GM12801 (cell line): ENCODE results near the gene MED26.

Experiments
- TF ChIP-seq, protein P1 (sequence below): IDR thresholded peaks from one replicate; pipeline ENCODE4 v1.5.1; 2011; ENCODE audit warnings: control low read depth; ENCODE audit not compliant: insufficient read length; ENCODE audit errors: extremely low read depth

MED26 gene

DNA sequence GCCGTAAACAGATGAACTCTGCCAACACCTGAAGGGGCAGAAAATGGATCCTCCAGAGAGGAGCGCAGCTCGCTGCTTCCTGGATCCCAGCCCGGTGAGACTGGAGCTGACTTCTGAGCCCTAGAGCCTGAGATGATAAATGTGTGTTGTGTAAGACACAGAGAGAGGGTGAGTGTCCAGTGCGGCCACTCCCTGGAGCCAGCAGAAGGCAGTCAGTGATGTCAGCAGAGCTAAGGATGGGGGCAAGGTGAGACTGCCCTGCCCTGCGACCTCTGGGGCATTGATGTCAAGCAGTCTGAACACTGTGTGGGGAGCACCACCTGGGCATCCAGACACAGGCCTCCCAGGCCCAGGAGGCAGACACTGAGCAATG is 46.0 kb downstream of the MED26 start:
- TF ChIP-seq, protein P1, sequence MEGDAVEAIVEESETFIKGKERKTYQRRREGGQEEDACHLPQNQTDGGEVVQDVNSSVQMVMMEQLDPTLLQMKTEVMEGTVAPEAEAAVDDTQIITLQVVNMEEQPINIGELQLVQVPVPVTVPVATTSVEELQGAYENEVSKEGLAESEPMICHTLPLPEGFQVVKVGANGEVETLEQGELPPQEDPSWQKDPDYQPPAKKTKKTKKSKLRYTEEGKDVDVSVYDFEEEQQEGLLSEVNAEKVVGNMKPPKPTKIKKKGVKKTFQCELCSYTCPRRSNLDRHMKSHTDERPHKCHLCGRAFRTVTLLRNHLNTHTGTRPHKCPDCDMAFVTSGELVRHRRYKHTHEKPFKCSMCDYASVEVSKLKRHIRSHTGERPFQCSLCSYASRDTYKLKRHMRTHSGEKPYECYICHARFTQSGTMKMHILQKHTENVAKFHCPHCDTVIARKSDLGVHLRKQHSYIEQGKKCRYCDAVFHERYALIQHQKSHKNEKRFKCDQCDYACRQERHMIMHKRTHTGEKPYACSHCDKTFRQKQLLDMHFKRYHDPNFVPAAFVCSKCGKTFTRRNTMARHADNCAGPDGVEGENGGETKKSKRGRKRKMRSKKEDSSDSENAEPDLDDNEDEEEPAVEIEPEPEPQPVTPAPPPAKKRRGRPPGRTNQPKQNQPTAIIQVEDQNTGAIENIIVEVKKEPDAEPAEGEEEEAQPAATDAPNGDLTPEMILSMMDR: no peak

DNA sequence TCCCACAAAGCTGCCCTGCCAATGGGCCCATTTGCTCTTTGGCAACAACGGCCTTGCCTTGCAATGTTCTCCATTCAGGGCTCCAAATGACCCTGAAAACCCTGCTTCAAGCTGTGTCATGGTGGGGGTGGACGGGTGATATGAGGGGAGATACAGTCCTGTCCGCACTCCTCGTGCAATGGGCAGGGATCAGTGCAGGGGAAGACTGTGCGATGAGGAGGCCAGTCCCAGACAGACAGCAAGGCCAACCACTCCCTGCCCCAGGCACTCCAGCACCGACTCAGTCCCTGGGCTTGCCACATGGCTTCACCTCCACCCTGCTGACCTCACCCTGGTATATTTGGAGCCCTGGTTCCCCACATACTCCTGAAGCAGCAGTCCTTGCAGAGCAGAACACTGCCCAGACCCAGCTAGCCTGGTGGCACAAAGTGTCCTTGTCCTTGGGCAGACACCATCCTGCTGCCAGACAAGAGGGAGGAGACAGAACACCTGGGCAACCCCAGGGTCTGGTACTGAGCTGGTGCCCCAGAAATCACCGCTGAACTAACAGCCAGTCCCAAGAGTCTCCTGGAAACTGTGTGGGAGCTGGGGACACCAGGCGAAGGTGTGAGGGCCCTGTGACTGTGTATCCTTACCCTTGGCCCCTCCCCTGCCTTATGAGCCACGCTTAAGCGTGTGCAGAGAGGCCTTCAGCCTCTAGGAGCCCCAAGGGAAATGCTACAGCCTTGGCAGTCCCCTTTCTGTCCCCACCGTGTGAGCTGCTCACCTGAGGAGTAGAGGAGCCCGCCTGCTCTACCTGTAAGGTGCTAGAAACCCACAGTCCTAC is 46.6 kb downstream of the MED26 start:
- TF ChIP-seq, protein P1: no peak

DNA sequence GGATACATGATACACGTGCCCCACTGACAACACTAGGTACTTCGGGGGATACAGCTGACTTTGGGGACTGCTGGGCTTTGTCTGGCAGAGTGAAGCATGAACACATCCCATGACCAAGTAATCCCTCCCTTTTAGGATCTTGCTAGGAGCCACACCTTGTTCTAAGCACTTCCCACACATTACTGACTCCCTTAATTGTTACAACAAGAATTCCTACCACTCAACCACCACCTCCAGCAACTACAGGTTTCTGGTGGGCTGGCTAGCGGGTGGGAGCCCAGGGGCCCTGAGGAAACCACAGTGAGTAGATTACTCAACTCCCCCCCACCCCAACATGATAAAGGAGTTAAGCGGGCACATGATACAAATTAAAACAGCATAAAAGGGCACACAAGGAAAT is 48.6 kb downstream of the MED26 start:
- TF ChIP-seq, protein P1: no peak

DNA sequence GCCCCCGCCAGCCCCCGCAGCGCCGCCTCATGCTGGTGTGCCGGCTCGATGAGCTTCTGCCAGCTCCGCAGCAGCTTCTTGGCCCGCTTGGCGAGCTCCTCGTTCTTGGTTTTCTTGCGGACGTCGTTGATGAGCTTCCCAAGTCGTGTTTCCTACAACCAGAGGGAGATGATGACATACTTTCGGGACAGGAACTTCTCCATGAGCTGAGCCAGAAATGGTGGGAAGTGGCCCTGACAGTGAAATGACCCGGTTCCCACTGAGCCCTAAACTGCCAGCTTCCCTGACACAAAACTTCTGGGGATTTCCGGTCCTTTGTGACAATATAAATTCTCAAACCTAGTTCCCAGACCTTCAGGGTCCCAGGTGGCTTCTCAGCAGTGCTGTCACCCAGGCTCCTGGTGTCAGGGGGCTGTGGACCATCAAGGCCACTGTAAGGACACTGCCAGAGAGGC is 50.4 kb downstream of the MED26 start:
- TF ChIP-seq, protein P1: no peak

DNA sequence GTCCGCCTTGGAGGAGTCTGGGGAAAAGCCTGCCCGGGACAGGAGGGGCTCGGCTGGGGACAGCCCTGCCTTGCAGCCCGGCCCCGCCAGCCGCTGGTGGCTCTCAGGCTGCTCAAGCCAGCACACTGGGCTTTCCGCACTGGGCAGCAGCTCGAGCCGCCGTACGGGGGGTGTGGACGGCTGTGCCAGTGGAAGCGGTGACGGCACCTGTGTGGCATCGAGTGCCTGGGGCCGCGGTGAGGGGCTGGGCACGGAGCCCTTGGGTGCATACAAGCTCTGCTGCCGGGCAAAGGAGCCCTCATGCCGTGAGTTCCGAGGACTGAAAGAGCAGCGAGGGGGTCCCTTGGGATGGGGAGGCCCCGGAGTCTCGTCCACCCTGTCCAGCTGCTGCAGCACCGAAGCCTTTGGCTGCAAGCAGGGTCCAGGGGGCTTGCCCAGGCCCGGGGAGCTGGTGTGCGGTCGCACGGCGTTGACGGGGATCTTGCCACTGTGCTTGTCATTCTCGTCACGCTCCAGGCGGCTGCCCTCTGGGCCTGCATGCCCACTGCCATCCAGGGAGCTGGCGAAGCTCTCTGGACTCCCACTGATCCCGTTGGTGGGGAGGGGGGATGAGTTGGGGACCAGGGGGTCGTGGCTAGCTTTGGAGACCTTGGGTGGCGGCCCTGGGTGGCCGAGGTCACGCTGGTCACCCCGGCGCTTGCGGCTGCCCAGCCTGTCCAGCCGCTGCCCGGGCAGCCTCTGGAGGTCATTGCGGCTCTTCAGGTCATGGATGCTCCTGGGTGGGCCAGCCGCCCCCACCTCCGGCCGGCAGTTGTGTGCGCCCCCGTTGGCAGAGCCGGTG is 51.1 kb downstream of the MED26 start:
- TF ChIP-seq, protein P1: no peak

DNA sequence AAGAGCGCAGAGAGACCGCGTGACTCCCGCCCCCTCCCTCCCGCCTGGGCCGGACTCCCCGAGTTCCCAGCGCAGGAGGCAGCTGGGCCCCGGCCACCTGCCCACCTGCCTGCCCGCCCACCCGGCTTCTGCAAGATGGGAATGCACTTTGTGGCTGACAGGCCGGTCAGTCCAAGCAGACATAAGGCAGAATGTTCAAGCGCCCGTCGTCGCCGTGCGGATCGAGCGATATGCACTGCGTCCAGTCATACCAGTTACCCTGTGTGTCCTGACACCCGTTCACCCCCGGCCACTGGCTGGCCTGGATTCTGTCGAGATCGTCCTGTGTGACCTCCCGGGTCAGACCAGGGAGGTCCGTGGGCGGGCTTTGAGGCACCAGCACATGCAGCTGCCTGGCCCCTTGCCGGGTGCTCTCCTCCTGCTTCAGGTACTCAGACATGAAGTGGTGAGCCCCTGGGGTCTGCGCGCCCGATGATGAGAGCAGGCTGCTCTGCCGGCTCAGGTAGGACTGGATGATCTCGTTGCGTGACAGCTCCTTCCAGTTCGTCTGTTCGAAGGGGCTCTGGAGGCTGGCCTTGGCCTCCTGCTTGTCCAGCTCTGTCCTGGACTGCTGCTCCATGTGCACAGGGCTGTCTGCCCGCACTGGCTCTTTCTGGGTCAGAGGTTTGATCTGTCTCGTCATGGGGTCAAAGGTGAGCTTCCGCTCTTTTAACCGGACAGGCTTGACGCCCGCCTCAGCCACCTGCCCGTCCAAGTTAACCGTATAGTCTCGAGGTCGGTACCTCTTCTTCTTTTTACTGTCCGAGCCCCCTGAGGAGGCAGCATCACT is 51.9 kb downstream of the MED26 start:
- TF ChIP-seq, protein P1: no peak

DNA sequence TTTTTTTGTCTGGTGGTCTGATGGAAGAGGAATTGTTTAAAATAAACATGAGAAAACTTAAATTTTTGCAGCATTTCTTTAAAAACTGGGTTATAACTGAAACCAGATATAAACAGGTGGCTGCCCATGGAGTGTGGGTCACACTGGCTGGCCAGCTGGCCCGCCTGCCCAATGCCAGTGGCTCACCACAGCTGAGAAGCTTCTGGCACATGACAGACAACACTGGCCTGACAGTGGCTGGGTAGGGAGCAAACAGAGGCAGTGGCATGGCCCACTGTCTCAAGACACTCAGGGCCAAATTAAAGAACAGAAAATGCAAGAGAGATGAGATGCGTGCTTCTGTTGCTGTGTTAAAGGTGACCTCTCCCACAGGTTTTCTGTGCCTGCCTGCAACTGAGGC is 52.7 kb downstream of the MED26 start:
- TF ChIP-seq, protein P1: no peak
